Nephron progenitor cell (in vitro differentiated cells): Measurements from ENCODE around the gene TSPAN11.

Experiments used
- DNase-seq: peaks from one replicate; pipeline ENCODE4 v3.0.0; 2021
- H3K27ac Mint-ChIP-seq: 2 replicates; pipeline ENCODE4 v1.8.0; 2021; ENCODE audit warnings: mild to moderate bottlenecking, moderate library complexity, mixed read lengths
- H3K27me3 Mint-ChIP-seq: 2 replicates; pipeline ENCODE4 v1.8.0; 2021; ENCODE audit warnings: mild to moderate bottlenecking, low read depth, mixed read lengths; ENCODE audit not compliant: poor library complexity
- H3K36me3 Mint-ChIP-seq: 2 replicates; pipeline ENCODE4 v1.8.0; 2021; ENCODE audit warnings: low read depth, mixed read lengths
- H3K4me1 Mint-ChIP-seq: 2 replicates; pipeline ENCODE4 v1.8.0; 2021; ENCODE audit warnings: mixed read lengths
- H3K4me3 Mint-ChIP-seq: 2 replicates; pipeline ENCODE4 v1.8.0; 2021; ENCODE audit warnings: mild to moderate bottlenecking, moderate library complexity, mixed read lengths
- H3K9me3 Mint-ChIP-seq: 2 replicates; pipeline ENCODE4 v1.8.0; 2021; ENCODE audit warnings: mild to moderate bottlenecking, moderate library complexity, mixed read lengths
- CTCF ChIP-seq: fragments of 200-600 bp; sonication (generic); IDR thresholded peaks from 2 replicates; pipeline ENCODE4 v1.5.0; 2021; ENCODE audit warnings: antibody characterized with exemption

The TSPAN11 gene

GRCh38 chr12:30977537-30978349, 51.2 kb downstream of the TSPAN11 start:
- Mint-ChIP-seq H3K9me3 (no peaks in the 10 kb centered on the region), H3K36me3 (no peaks in the 10 kb centered on the region), H3K4me3 (no peak overlapping the region), H3K27me3 (peaks cover 7% of the 10 kb centered on the region), H3K27ac (no peak overlapping the region), H3K4me1 (peaks cover 41% of the 10 kb centered on the region)
- no peak for DNase-seq
- TF ChIP-seq CTCF, result no peak

GRCh38 chr12:30978639-30979038, 52.1 kb downstream of the TSPAN11 start:
- Mint-ChIP-seq H3K27ac (peak overlapping the region; percentile 90), H3K36me3 (no peaks in the 10 kb centered on the region), H3K27me3 (peaks cover 4% of the 10 kb centered on the region), H3K4me1 (peaks cover 41% of the 10 kb centered on the region), H3K9me3 (no peaks in the 10 kb centered on the region), H3K4me3 (no peak overlapping the region)
- TF ChIP-seq CTCF, result no peak
- no peak for DNase-seq

- Mint-ChIP-seq H3K27me3 (peaks cover 4% of the 10 kb centered on the region), H3K36me3 (no peaks in the 10 kb centered on the region), H3K4me3 (no peak overlapping the region), H3K9me3 (no peaks in the 10 kb centered on the region), H3K27ac (no peak overlapping the region), H3K4me1 (peaks cover 41% of the 10 kb centered on the region)
- no peak for DNase-seq
- no peak for TF ChIP-seq CTCF
Observed at GRCh38 chr12:30979371-30980259, 53.1 kb downstream of the TSPAN11 start.

- DNase-seq, result no peak
- Mint-ChIP-seq H3K9me3 (no peaks in the 10 kb centered on the region), H3K4me1 (peaks cover 41% of the 10 kb centered on the region), H3K27ac (no peak overlapping the region), H3K36me3 (no peaks in the 10 kb centered on the region), H3K4me3 (no peak overlapping the region), H3K27me3 (peaks cover 4% of the 10 kb centered on the region)
- TF ChIP-seq CTCF, result no peak
Observed at GRCh38 chr12:30980955-30981662, 54.6 kb downstream of the TSPAN11 start.

- H3K9me3 Mint-ChIP-seq, result no peaks in the 10 kb centered on the region
- peaks cover 4% of the 10 kb centered on the region for H3K27me3 Mint-ChIP-seq
- peaks cover 41% of the 10 kb centered on the region for H3K4me1 Mint-ChIP-seq
- DNase-seq, result no peak
- no peak overlapping the region for H3K27ac Mint-ChIP-seq
- H3K4me3 Mint-ChIP-seq, result no peak overlapping the region
- no peaks in the 10 kb centered on the region for H3K36me3 Mint-ChIP-seq
- no peak for TF ChIP-seq CTCF
Observed at GRCh38 chr12:30982413-30982812, 55.9 kb downstream of the TSPAN11 start.
